Large intestine (tissue), 3 donors: ENCODE measurements around the gene RPS29. TPM values are rescaled to one million over a fixed set of nuclear protein-coding genes. Genes with fewer than 3 reads are reported as not detected.
"Not testable (repeated sequence)": the region's sequence is repeated elsewhere in the genome, so short reads cannot be mapped to it uniquely, and the experiment has no call there.

Experiments used
- DNase-seq, 2 donors: peaks; one replicate each; pipeline versions ENCODE4 v3.0.0 to v3.0.0-alpha.2; 2013
- H3K27ac ChIP-seq: one replicate; pipeline ENCODE4 v1.5.1; 2013; ENCODE audit warnings: low read length
- H3K27me3 ChIP-seq: 2 replicates; pipeline ENCODE4 v1.6.1; 2013; ENCODE audit warnings: low read length; ENCODE audit not compliant: control insufficient read depth, insufficient read depth
- H3K36me3 ChIP-seq: 2 replicates; pipeline ENCODE4 v1.6.1; 2013; ENCODE audit warnings: low read length; ENCODE audit not compliant: control insufficient read depth, insufficient read depth
- H3K4me1 ChIP-seq: one replicate; pipeline ENCODE4 v1.6.1; 2013; ENCODE audit warnings: low read length; ENCODE audit not compliant: control insufficient read depth, insufficient read depth
- H3K4me3 ChIP-seq: one replicate; pipeline ENCODE4 v1.5.1; 2013; ENCODE audit warnings: low read length
- H3K9me3 ChIP-seq: one replicate; pipeline ENCODE4 v1.6.1; 2013; ENCODE audit warnings: mild to moderate bottlenecking, low read depth, low read length, moderate library complexity; ENCODE audit not compliant: control insufficient read depth
- WGBS: methylation state at CpG from one replicate; pipeline ENCODE4 v1.1.5; 2013; ENCODE audit warnings: low lambda C conversion rate; ENCODE audit not compliant: insufficient coverage; 5-methylcytosine and 5-hydroxymethylcytosine counted together
- polyA plus RNA-seq: library from polyadenylated mRNA; unstranded; fragments of 120-200 nt; gene quantifications from one replicate; pipeline ENCODE4 v1.2.1, GENCODE V29; 2013

The RPS29 gene
- polyA plus RNA-seq, 1 donor, result 4,019 TPM

DNA sequence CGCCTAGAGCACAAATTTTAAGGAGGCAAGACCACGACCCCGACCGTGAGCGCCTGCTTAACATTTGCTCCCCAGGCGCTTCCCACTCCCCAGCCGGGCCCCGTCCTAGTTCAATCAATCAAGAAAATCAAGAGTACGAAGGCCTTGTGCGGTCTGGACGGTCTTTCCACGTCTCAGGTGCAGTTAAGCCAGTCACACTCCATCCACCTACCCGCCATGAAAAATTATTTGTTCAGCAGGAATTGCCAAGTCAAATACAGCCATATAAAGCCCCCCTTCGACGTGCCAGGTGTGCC lies 12.0 kb upstream of the RPS29 start:
- no peaks in the 10 kb centered on the region for H3K27me3 ChIP-seq
- H3K4me3 ChIP-seq, result peak overlapping the region; percentile 77
- no peaks in the 10 kb centered on the region for H3K9me3 ChIP-seq
- no CpG with 5 or more reads among the region's 15 CpGs for WGBS
- DNase-seq, result no peak
- peak overlapping the region; percentile 93 for H3K27ac ChIP-seq
- peaks cover 19% of the 10 kb centered on the region for H3K4me1 ChIP-seq
- peaks cover 3% of the 10 kb centered on the region for H3K36me3 ChIP-seq

DNA sequence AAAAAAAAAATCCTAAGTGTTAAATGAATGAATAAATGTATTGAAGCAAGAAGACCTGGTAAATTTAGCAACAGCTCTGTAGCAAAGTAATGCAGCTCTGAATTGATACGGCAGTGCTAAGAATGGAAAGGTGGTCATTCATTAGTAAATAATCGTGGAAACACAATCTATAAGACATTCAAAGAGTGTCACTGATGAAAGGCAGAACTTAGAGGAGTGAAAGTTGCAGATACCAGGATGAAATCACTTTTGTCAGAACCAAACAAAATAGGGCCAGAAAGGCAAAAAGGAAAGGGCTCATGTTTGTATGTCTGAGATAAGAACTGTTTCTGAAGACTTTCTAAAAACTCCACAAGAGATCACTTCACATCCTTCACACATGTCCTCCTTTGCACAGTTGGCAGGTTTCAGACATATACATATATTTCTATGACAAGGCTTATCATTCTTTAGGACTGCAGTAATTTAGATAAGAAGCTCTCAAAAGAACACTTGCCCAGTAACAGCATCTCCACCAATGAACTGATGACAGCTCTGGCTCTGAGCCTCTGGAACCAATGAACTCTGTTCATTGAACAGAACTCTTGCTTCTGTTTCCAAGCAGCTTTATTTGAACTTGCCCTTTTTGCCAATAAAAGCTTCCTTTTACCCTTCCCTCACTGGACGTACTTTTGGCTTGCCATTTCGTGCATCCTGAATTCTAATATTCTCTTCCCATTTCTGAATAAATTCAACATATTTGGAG lies 8.3 kb upstream of the RPS29 start:
- Histone ChIP-seq H3K9me3 (no peaks in the 10 kb centered on the region), H3K27ac (peak overlapping the region; percentile 80), H3K27me3 (no peaks in the 10 kb centered on the region), H3K36me3 (no peaks in the 10 kb centered on the region), H3K4me1 (peaks cover 19% of the 10 kb centered on the region), H3K4me3 (no peak overlapping the region)
- 20% methylated on average over 3 of the region's 4 CpGs for WGBS
- DNase-seq, result peak; percentile 91 to 94

DNA sequence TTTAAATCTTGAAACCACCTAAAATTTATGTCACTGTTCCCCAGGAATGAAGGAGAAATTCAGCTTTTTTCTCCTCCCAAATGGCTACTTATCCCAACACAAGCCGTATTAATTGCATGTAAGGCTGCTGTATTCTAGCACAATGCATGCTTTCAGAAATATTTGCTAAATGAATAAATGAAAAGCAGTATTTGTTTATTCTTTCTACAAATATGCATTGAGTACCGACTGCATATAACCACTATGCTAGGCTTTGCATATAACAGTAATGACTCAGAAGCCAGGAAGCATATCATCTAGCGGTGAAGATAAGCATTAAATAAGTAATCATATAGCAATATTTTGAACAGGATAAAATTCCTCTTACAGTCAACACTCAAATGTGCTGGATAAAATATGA lies 6.8 kb upstream of the RPS29 start:
- Histone ChIP-seq H3K4me1 (peaks cover 19% of the 10 kb centered on the region), H3K27me3 (no peaks in the 10 kb centered on the region), H3K4me3 (no peak overlapping the region), H3K36me3 (no peaks in the 10 kb centered on the region), H3K9me3 (no peaks in the 10 kb centered on the region), H3K27ac (no peak overlapping the region)
- WGBS, result 100% methylated on average over 1 of the region's 3 CpGs
- no peak for DNase-seq

DNA sequence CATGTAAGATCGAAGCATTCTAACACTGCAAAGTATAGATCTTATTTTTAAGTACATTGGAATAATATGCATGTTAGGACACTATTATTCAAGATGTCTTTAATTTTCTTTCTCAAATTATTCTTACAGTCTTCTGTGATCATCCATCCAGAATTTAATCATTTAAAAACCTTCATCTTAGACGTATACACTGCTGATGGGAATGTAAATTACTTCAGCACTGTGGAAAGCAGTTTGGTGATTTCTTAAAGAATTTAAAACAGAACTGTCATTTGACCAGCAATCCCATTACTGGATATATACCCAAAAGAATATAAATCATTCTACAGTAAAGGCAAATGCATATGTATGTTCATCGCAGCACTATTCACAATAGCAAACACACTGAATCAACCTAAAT lies 3.2 kb upstream of the RPS29 start:
- no peak overlapping the region for H3K27ac ChIP-seq

DNA sequence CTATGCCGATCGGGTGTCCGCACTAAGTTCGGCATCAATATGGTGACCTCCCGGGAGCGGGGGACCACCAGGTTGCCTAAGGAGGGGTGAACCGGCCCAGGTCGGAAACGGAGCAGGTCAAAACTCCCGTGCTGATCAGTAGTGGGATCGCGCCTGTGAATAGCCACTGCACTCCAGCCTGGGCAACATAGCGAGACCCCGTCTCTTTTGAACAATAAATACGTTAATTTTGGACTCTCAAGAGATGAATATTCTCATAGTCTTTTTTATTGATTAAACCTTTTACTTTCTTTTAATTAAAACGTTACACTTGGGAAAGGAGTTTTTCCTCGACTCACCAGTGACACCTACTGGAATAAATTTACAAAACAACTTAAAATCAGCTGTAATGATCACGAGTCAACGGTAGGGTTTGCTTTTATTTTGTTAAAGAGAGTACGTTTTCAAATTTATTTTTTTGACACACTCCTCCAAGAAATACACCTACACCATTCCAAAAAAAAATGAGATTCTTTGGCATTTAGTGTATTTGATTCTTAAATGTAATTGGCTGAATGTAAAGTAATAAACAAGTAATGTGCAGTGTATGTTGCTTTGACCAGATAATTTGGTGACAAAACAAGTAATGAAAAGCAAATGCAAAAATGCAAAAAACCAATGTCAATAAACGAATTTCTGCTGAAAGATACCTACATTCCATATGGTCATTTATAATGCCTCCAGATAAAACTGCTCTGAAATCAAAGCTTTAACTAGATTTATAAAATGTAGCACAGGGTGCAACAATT lies 687 bp upstream of the RPS29 start:
- DNase-seq, result peak in 1 of 2 donors; percentile 84
- Histone ChIP-seq H3K27me3 (no peaks in the 10 kb centered on the region), H3K4me1 (peaks cover 9% of the 10 kb centered on the region), H3K27ac (peak overlapping the region; percentile 90), H3K9me3 (no peaks in the 10 kb centered on the region), H3K4me3 (peak overlapping the region; percentile 84), H3K36me3 (peaks cover 26% of the 10 kb centered on the region)
- WGBS, result 3% methylated on average over 6 of the region's 21 CpGs

More for the DNA sequence above, 3.2 kb upstream of the RPS29 start:
- Histone ChIP-seq H3K4me1 (peaks cover 11% of the 10 kb centered on the region), H3K27me3 (no peaks in the 10 kb centered on the region), H3K36me3 (peaks cover 2% of the 10 kb centered on the region), H3K4me3 (no peak overlapping the region), H3K9me3 (no peaks in the 10 kb centered on the region)
- 100% methylated on average over 1 of the region's 3 CpGs for WGBS
- no peak for DNase-seq

DNA sequence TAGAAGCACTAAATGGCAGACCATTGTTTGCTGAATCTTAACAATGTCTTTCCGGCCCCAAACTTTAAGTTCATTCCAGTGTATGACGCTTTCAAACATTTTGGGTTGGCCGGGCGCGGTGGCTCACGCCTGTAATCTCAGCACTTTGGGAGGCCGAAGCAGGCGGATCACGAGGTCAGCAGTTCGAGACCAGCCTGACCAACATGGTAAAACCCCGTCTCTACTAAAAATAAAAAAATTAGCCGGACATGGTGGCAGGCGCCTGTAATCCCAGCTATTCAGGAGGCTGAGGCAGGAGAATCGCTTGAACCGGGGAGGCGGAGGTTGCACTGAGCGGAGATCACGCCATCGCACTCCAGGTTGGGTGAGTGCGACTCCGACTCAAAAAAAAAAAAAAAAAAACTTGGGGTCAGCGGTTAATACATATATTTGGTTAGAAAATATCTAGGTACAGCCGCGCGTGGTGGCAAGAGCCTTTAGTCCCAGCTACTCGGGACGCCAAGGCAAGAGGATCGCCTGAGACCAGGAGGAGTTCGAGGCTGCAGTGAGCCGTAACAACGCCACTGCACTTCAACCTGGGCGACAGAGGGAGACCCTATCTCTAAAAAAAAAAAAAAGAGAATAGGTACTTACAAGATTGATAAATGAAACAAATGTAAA lies 1.1 kb downstream of the RPS29 start:
- DNase-seq, H3K9me3 ChIP-seq, H3K4me1 ChIP-seq, H3K27me3 ChIP-seq: not testable (repeated sequence)
- Histone ChIP-seq H3K27ac (peak overlapping the region; percentile 90), H3K4me3 (peak overlapping the region; percentile 84), H3K36me3 (peaks cover 30% of the 10 kb centered on the region)
- WGBS, result 0% methylated on average over 1 of the region's 32 CpGs

DNA sequence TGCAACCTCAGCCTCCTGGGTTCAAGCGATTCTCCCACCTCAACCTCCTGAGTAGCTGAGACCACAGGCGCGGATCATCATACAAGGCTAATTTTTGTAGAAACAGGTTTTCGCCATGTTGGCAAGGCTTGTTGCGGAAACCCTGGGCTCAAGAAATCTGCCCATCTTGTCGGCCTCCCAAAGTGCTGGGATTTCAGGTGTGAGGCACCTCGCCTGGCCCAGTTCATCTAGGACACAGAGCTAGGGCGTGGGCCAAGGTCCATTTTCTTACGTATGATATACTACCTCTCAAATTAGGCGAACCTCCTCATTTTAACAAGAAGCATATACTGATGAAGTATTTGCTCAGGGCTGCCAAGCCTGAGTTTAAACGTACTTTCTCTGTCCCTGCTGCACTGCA lies 2.1 kb downstream of the RPS29 start:
- Histone ChIP-seq H3K27me3 (no peaks in the 10 kb centered on the region), H3K36me3 (peaks cover 30% of the 10 kb centered on the region), H3K9me3 (no peaks in the 10 kb centered on the region), H3K27ac (no peak overlapping the region), H3K4me1 (peaks cover 9% of the 10 kb centered on the region), H3K4me3 (peak overlapping the region; percentile 84)
- DNase-seq, result no peak
- no CpG with 5 or more reads among the region's 11 CpGs for WGBS

DNA sequence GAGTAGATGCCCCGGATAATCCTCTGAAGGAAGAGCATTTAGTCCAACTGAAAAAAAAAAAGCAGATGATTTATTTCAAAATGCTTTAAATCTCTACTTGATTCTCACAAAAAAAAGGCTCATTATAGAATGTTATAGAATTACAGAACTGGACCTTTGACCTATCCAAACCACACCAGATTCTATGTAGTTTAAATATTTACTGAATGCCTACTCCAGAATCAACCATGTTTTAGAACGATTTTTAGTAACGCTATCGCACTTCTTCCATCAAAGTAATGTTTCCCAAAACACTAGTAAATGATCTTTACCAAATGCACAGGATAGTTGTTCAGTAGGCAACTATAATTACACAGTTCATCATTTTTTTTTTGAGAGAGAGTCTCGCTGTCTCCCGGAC lies 2.6 kb downstream of the RPS29 start:
- WGBS, result 40% methylated on average over 4 of the region's 6 CpGs
- Histone ChIP-seq H3K4me3 (peak overlapping the region; percentile 84), H3K9me3 (no peaks in the 10 kb centered on the region), H3K36me3 (peaks cover 30% of the 10 kb centered on the region), H3K27me3 (no peaks in the 10 kb centered on the region), H3K4me1 (peaks cover 9% of the 10 kb centered on the region), H3K27ac (no peak overlapping the region)
- no peak for DNase-seq

DNA sequence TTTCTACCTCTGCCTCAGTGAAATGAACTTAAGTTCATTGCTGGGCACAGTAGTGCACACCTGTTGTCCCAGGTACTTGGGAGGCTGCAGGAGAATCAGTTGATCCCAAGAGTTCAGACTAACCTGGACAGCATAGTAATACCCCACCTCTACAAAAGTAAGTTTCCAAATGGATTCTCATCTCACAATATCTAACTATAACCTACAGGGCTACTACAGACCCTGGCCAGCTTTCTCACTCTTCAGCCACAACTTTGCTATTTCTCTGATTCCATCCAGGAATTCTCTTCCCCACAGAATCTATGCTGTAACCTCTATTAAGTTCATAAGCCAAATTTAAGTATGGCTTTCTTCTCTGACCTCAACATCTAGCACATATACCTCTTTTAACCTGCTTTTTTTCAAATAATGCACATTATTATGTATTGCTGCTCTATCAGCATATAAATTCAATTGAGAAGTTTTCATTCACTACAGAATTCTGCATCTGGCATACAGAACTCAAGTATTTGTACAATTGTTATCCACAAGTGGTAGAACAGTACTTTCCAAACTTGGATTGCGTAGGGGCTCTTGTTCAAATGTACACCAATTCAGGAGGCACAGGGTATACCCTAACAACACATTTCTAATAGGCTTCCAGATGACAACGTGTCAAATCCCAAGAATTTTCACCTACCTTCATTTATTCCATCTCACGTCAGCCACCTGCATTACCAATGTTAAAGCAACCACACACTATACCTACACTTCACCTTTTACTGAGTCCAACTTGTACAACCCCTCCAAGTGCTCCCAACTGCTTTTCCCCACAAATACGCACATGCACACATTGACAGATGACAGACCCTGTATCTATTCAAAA lies 3.8 kb downstream of the RPS29 start:
- Histone ChIP-seq H3K9me3 (no peaks in the 10 kb centered on the region), H3K4me1 (peaks cover 9% of the 10 kb centered on the region), H3K4me3 (no peak overlapping the region), H3K27ac (no peak overlapping the region), H3K27me3 (no peaks in the 10 kb centered on the region), H3K36me3 (peaks cover 33% of the 10 kb centered on the region)
- WGBS, result 100% methylated on average over 1 of the region's 4 CpGs
- no peak for DNase-seq
